ENCODE measurements around the gene IGF2. TPM values are rescaled to one million over a fixed set of nuclear protein-coding genes. Genes with fewer than 3 reads are reported as not detected.
"Not testable (repeated sequence)": the region's sequence is repeated elsewhere in the genome, so short reads cannot be mapped to it uniquely, and the experiment has no call there.

IGF2 gene
- total RNA-seq, 1 donor from 2014 or later, result 56.5 TPM

DNA sequence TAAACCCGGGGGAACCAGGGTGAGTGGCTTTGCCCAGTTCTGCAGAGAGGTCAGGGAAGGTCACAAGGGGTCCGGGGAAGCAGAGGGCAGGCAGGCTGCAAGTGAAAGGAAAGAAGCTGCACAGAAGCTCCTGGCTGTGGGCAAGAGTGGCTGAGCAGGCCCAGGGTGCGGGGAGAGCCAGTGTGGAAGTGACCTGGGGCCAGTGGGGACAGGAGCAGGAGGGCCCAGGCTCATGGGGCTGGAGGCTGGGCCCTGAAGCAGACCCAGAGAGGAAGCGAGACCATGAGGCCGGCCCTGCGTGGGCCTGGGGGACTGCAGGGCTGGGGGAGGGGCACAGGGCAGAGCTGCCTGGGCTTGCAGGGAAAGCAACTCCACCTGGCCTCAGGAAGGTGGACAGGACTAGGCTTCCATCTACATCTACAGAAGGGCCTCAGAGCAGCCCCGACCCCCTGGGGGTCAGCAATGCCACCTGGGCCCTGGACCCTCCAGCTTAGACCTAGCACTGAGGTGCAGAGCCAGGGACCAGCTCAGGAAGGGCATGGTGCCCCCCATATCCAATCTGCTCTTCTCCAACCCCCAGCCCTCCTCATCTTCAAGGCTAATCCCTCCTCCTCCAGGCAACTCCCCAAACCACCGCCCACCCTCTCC, 11.6 kb downstream of the IGF2 start:
- H3K4me1 ChIP-seq, result no peaks in the 10 kb centered on the region
- no peak overlapping the region for H3K4me3 ChIP-seq
- TF ChIP-seq POLR2A (IDR thresholded peaks at IDR 0.05) (no peak), POLR2AphosphoS5 (IDR thresholded peaks at IDR 0.05; ENCODE audit: insufficient read depth in 1 of 2, low read depth in 1 of 2) (no peak)
- TF ChIP-seq, protein P1, sequence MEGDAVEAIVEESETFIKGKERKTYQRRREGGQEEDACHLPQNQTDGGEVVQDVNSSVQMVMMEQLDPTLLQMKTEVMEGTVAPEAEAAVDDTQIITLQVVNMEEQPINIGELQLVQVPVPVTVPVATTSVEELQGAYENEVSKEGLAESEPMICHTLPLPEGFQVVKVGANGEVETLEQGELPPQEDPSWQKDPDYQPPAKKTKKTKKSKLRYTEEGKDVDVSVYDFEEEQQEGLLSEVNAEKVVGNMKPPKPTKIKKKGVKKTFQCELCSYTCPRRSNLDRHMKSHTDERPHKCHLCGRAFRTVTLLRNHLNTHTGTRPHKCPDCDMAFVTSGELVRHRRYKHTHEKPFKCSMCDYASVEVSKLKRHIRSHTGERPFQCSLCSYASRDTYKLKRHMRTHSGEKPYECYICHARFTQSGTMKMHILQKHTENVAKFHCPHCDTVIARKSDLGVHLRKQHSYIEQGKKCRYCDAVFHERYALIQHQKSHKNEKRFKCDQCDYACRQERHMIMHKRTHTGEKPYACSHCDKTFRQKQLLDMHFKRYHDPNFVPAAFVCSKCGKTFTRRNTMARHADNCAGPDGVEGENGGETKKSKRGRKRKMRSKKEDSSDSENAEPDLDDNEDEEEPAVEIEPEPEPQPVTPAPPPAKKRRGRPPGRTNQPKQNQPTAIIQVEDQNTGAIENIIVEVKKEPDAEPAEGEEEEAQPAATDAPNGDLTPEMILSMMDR (IDR thresholded peaks at IDR 0.05), result no peak
- H3K27me3 ChIP-seq, result no peaks in the 10 kb centered on the region
- intact Hi-C loops (cut with DNase I), result no loop called here
- H3K27ac ChIP-seq, result no peak overlapping the region
- no peaks in the 10 kb centered on the region for H3K9me3 ChIP-seq
- H3K36me3 ChIP-seq, result no peaks in the 10 kb centered on the region
- DNase-seq (ENCODE audit: extremely low spot score in 2 of 2), result no peak

DNA sequence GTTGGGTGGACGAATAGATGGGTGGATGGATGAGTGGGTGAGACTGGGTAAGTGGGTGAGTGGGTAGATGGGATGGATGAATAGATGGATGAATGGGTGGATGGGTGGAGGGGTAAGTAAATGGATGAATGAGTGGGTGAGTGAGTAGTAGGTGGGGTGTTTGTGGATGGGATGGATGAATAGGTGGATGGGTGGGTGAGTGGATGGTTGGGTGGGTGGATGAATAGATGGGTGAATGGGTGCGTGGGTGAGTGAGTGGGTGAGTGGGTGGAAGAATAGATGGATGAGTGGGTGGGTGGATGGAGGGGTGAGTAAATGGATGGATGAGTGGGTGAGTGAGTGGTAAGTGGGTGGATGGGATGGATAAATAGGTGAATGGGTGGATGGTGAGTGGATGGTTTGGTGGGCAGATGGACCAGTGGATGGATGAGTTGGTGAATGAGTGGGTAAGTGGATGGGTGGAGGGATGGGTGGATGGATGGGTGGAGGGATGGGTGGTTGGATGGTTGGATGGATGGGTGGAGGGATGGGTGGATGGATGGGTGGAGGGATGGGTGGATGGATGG, 12.6 kb downstream of the IGF2 start:
- no peaks in the 10 kb centered on the region for H3K27me3 ChIP-seq
- H3K27ac ChIP-seq, result no peak overlapping the region
- no peaks in the 10 kb centered on the region for H3K36me3 ChIP-seq
- TF ChIP-seq POLR2AphosphoS5 (IDR thresholded peaks at IDR 0.05; ENCODE audit: insufficient read depth in 1 of 2, low read depth in 1 of 2) (no peak), POLR2A (IDR thresholded peaks at IDR 0.05) (no peak)
- TF ChIP-seq, protein P1 (IDR thresholded peaks at IDR 0.05), result no peak
- H3K4me1 ChIP-seq, result no peaks in the 10 kb centered on the region
- DNase-seq (ENCODE audit: extremely low spot score in 2 of 2), result no peak
- H3K4me3 ChIP-seq, result no peak overlapping the region
- intact Hi-C loops (cut with DNase I), result no loop called here
- no peaks in the 10 kb centered on the region for H3K9me3 ChIP-seq

DNA sequence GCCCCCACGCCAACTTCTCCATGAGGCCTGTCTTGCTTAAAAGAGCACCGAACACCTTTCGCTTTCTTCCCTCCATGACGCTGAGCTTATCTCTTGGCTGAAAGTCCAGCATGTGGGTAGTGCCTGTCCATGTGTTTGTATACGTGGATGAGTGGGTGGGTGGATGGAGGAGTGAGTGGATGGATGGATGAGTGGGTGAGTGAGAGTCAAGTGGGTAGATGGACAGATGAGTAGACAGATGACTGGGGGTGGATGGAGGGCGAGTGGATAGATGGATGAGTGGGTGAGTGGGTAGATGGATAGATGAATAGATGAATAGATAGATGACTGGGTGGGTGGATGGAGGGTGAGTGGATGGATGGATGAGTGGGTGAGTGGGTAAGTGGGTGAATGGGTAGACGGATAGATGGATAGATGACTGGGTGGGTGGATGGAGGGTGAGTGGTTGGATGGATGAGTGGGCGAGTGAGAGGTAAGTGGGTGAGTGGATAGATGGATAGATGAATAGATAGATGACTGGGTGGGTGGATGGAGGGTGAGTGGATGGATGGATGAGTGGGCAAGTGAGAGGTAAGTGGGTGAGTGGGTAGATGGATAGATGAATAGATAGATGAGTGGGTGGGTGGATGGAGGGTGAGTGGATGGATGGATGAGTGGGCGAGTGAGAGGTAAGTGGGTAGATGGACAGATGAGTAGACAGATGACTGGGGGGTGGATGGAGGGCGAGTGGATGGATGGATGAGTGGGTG, 14.3 kb downstream of the IGF2 start:
- DNase-seq (ENCODE audit: extremely low spot score in 2 of 2); H3K4me1 ChIP-seq; H3K36me3 ChIP-seq; H3K9me3 ChIP-seq; intact Hi-C loops (cut with DNase I); H3K27me3 ChIP-seq; H3K27ac ChIP-seq; H3K4me3 ChIP-seq: not testable (repeated sequence)

DNA sequence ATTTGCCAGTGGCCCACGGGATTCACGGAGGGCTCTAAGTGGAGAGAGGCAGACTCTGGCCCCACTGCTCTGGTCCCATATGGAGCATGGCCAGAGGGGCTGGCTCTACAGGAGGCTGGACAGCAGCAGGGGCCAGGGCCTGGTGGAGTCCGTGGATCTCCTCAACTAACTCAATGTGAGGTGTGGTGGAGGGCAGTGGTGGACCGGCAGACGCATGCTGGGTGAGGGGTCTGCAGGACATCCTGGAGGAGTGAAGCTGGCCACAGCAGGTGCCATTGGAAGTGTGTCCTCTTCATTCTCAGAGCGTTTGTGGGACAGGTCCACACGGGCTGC, 15.6 kb downstream of the IGF2 start:
- no peak for DNase-seq (ENCODE audit: extremely low spot score in 2 of 2)
- Histone ChIP-seq H3K36me3 (no peaks in the 10 kb centered on the region), H3K4me3 (no peak overlapping the region), H3K27me3 (no peaks in the 10 kb centered on the region), H3K9me3 (no peaks in the 10 kb centered on the region), H3K27ac (no peak overlapping the region), H3K4me1 (no peaks in the 10 kb centered on the region)
- intact Hi-C loops (cut with DNase I), result no loop called here
- TF ChIP-seq, protein P1 (IDR thresholded peaks at IDR 0.05), result no peak
- no peak for TF ChIP-seq POLR2A (IDR thresholded peaks at IDR 0.05)
- no peak for TF ChIP-seq POLR2AphosphoS5 (IDR thresholded peaks at IDR 0.05; ENCODE audit: insufficient read depth in 1 of 2, low read depth in 1 of 2)

DNA sequence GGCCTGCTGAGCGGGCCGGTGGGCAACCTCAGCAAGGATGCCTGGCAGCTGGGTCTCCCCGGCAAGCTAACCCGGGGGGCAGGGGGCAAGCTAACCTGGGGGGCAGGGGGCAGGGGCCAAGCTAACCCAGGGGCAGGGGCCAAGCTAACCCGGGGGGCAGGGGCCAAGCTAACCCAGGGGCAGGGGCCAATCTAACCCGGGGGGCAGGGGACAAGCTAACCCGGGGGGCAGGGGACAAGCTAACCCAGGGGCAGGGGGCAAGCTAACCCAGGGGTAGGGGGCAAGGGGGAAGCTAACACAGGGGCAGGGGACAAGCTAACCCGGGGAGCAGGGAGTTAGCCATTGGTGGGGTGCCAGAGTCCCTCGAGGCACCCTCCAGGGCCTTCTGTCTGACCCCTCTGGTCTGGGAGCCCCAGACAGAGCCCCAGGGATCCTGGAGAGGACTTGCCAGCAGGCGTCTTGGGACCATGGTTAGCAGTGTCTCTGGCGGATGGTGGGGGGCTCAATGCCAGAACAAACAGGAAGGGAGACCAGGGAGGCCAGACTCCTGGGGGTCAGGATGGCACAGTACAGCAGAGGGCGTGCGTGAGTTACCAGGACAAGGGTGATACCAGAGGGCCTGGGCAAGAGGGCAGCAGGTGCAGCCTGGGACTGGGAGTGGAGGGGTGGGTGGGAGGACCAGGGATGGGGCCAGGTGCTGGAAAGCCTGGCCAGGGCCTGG, 16.1 kb downstream of the IGF2 start:
- DNase-seq (ENCODE audit: extremely low spot score in 2 of 2), result no peak
- Histone ChIP-seq H3K4me3 (no peak overlapping the region), H3K36me3 (no peaks in the 10 kb centered on the region), H3K27ac (no peak overlapping the region), H3K4me1 (no peaks in the 10 kb centered on the region), H3K9me3 (no peaks in the 10 kb centered on the region), H3K27me3 (no peaks in the 10 kb centered on the region)
- TF ChIP-seq POLR2A (IDR thresholded peaks at IDR 0.05), result no peak
- no peak for TF ChIP-seq POLR2AphosphoS5 (IDR thresholded peaks at IDR 0.05; ENCODE audit: insufficient read depth in 1 of 2, low read depth in 1 of 2)
- TF ChIP-seq, protein P1 (IDR thresholded peaks at IDR 0.05), result no peak
- intact Hi-C loops (cut with DNase I), result no loop called here

Data from vagina (tissue), 2 donors.